IPS DF 6.9 (cell line): ENCODE data around the gene CCL19.

ENCODE experiments used
- DNase-seq: peaks from one replicate; pipeline ENCODE4 v3.0.0-alpha.2; 2013; ENCODE audit warnings: low read depth, low spot score
- H3K27ac ChIP-seq: one replicate; pipeline ENCODE4 v1.5.1; 2013; ENCODE audit warnings: low read length, control low read depth
- H3K27me3 ChIP-seq: 2 replicates; pipeline ENCODE4 v1.6.1; 2013; ENCODE audit warnings: mild to moderate bottlenecking, low read length; ENCODE audit not compliant: control insufficient read depth, insufficient read depth
- H3K36me3 ChIP-seq: 2 replicates; pipeline ENCODE4 v1.6.1; 2013; ENCODE audit warnings: low read length; ENCODE audit not compliant: control insufficient read depth, insufficient read depth
- H3K4me1 ChIP-seq: 2 replicates; pipeline ENCODE4 v1.6.1; 2013; ENCODE audit warnings: low read length; ENCODE audit not compliant: control insufficient read depth, insufficient read depth
- H3K4me3 ChIP-seq: 2 replicates; pipeline ENCODE4 v1.5.1; 2013; ENCODE audit warnings: mild to moderate bottlenecking, low read length
- H3K9me3 ChIP-seq: 2 replicates; pipeline ENCODE4 v1.6.1; 2013; ENCODE audit warnings: low read length, inconsistent platforms; ENCODE audit not compliant: control insufficient read depth, insufficient read depth
- WGBS: extraction: QIAGEN DNeasy Blood & Tissue Kit; methylation state at CpG from one replicate; pipeline ENCODE4 v1.1.7; 2013; ENCODE audit warnings: mixed read lengths, missing lambda C conversion rate; ENCODE audit not compliant: insufficient read length, insufficient coverage; 5-methylcytosine and 5-hydroxymethylcytosine counted together

CCL19 gene

GRCh38 chr9:34716711-34717110, 25.6 kb upstream of the CCL19 start:
- H3K9me3 ChIP-seq, result no peaks in the 10 kb centered on the region
- no peak overlapping the region for H3K27ac ChIP-seq
- H3K4me1 ChIP-seq, result no peaks in the 10 kb centered on the region
- H3K4me3 ChIP-seq, result no peak overlapping the region
- no peaks in the 10 kb centered on the region for H3K27me3 ChIP-seq
- H3K36me3 ChIP-seq, result no peaks in the 10 kb centered on the region
- no peak for DNase-seq
- WGBS, result no CpG with 5 or more reads among the region's 4 CpGs

GRCh38 chr9:34715639-34716215, 24.7 kb upstream of the CCL19 start:
- no peaks in the 10 kb centered on the region for H3K9me3 ChIP-seq
- H3K27me3 ChIP-seq, result no peaks in the 10 kb centered on the region
- WGBS, result no CpG with 5 or more reads among the region's 7 CpGs

GRCh38 chr9:34714007-34714406, 22.9 kb upstream of the CCL19 start:
- Histone ChIP-seq H3K4me1 (no peaks in the 10 kb centered on the region), H3K4me3 (no peak overlapping the region), H3K36me3 (no peaks in the 10 kb centered on the region), H3K27me3 (no peaks in the 10 kb centered on the region), H3K9me3 (no peaks in the 10 kb centered on the region), H3K27ac (no peak overlapping the region)
- no peak for DNase-seq

More at GRCh38 chr9:34715639-34716215, 24.7 kb upstream of the CCL19 start:
- no peak for DNase-seq
- Histone ChIP-seq H3K36me3 (no peaks in the 10 kb centered on the region), H3K27ac (no peak overlapping the region), H3K4me1 (no peaks in the 10 kb centered on the region), H3K4me3 (no peak overlapping the region)

GRCh38 chr9:34712140-34712539, 21.1 kb upstream of the CCL19 start:
- no peak for DNase-seq
- Histone ChIP-seq H3K36me3 (no peaks in the 10 kb centered on the region), H3K4me1 (no peaks in the 10 kb centered on the region), H3K4me3 (no peak overlapping the region), H3K27ac (no peak overlapping the region), H3K9me3 (no peaks in the 10 kb centered on the region), H3K27me3 (no peaks in the 10 kb centered on the region)
- WGBS, result no CpG with 5 or more reads among the region's 1 CpG

- Histone ChIP-seq H3K27ac (no peak within 1 kb of the TSS), H3K4me1 (no peaks in the 10 kb centered on the region), H3K4me3 (no peak within 1 kb of the TSS), H3K27me3 (no peaks in the 10 kb centered on the region), H3K36me3 (no peaks in the 10 kb centered on the region), H3K9me3 (no peaks in the 10 kb centered on the region)
- no peak for DNase-seq
- WGBS, result no CpG with 5 or more reads among the region's 2 CpGs
Measured at GRCh38 chr9:34710023-34710422, 18.9 kb upstream of the CCL19 start, which contains the start of gene CCL21. CCL21 (minus strand) TSS chr9:34710136; CDS start chr9:34710066, 70 bp downstream.

GRCh38 chr9:34709196-34709978, 18.3 kb upstream of the CCL19 start:
- Histone ChIP-seq H3K27ac (no peak overlapping the region), H3K9me3 (no peaks in the 10 kb centered on the region), H3K36me3 (no peaks in the 10 kb centered on the region), H3K4me3 (no peak overlapping the region), H3K27me3 (no peaks in the 10 kb centered on the region), H3K4me1 (no peaks in the 10 kb centered on the region)
- no CpG with 5 or more reads among the region's 9 CpGs for WGBS
- no peak for DNase-seq

- no CpG with 5 or more reads among the region's 2 CpGs for WGBS
- DNase-seq, result no peak
- Histone ChIP-seq H3K4me3 (no peak overlapping the region), H3K36me3 (no peaks in the 10 kb centered on the region), H3K9me3 (no peaks in the 10 kb centered on the region), H3K4me1 (no peaks in the 10 kb centered on the region), H3K27me3 (no peaks in the 10 kb centered on the region; the same call in 1 of the 2 replicates), H3K27ac (no peak overlapping the region)
Measured at GRCh38 chr9:34707130-34707529, 16.1 kb upstream of the CCL19 start.

- H3K9me3 ChIP-seq, result no peaks in the 10 kb centered on the region
- H3K36me3 ChIP-seq, result no peaks in the 10 kb centered on the region
- no CpG with 5 or more reads among the region's 30 CpGs for WGBS
- peak overlapping the region; percentile 58; the same call in 1 of the 2 replicates for H3K4me3 ChIP-seq
- H3K4me1 ChIP-seq, result peaks cover 2% of the 10 kb centered on the region; the same call in 1 of the 2 replicates
- H3K27me3 ChIP-seq, result peaks cover 8% of the 10 kb centered on the region
- DNase-seq, result peak; percentile 37
- no peak overlapping the region for H3K27ac ChIP-seq
Measured at GRCh38 chr9:34701769-34702736, 11.0 kb upstream of the CCL19 start.

- Histone ChIP-seq H3K36me3 (no peaks in the 10 kb centered on the region), H3K27ac (no peak overlapping the region), H3K9me3 (no peaks in the 10 kb centered on the region), H3K27me3 (peaks cover 8% of the 10 kb centered on the region), H3K4me3 (peak overlapping the region; percentile 58; the same call in 1 of the 2 replicates), H3K4me1 (peaks cover 2% of the 10 kb centered on the region; the same call in 1 of the 2 replicates)
- DNase-seq, result peak; percentile 48
- WGBS, result no CpG with 5 or more reads among the region's 52 CpGs
Measured at GRCh38 chr9:34701023-34701768, 10.1 kb upstream of the CCL19 start.

- no peaks in the 10 kb centered on the region for H3K36me3 ChIP-seq
- no peak overlapping the region for H3K4me3 ChIP-seq
- H3K9me3 ChIP-seq, result no peaks in the 10 kb centered on the region
- DNase-seq, result no peak
- H3K27me3 ChIP-seq, result peaks cover 3% of the 10 kb centered on the region
- H3K27ac ChIP-seq, result no peak overlapping the region
- no peaks in the 10 kb centered on the region for H3K4me1 ChIP-seq
Measured at GRCh38 chr9:34694811-34695210, 3.7 kb upstream of the CCL19 start.
